BJ (cell line): ENCODE measurements around the gene ACRBP. TPM values are rescaled to one million over a fixed set of nuclear protein-coding genes. Genes with fewer than 3 reads are reported as not detected.

Experiments used
- CTCF ChIA-PET: fragments of 350-600 bp; formaldehyde crosslinking; extraction: SDS; loops from one replicate; lab custom pipeline; 2021; ENCODE audit warnings: antibody characterized with exemption, inconsistent platforms; lab: Yijun Ruan, JAX
- POLR2A ChIA-PET: fragments of 300-600 bp; sonication (Branson Sonifier 250); formaldehyde crosslinking; extraction: SDS; loops from one replicate; lab custom pipeline; 2021; ENCODE audit warnings: antibody characterized with exemption; lab: Charles Lee
- DNase-seq: peaks from one replicate; pipeline ENCODE4 v3.0.0-alpha.2; 2011; ENCODE audit warnings: low read depth
- H3K27me3 ChIP-seq: 2 replicates; pipeline ENCODE4 v1.6.0; 2011; ENCODE audit warnings: low read length; ENCODE audit not compliant: control insufficient read depth, insufficient read depth
- H3K36me3 ChIP-seq: 2 replicates; pipeline ENCODE4 v1.5.1; 2011; ENCODE audit warnings: low read length; ENCODE audit not compliant: control insufficient read depth, insufficient read depth
- H3K4me3 ChIP-seq: 2 replicates; pipeline ENCODE4 v1.5.1; 2011; ENCODE audit warnings: low read depth, mild to moderate bottlenecking, control low read depth, low read length
- polyA plus RNA-seq: library from polyadenylated mRNA; depleted of rRNA; stranded (reverse); fragments of >200 nt; gene quantifications from 2 replicates; pipeline ENCODE4 v1.2.3, GENCODE V29; 2011
- TF ChIP-seq, protein P1 (sequence below): IDR thresholded peaks from 2 replicates; pipeline ENCODE4 v1.5.1; 2011; ENCODE audit warnings: low read depth, mild to moderate bottlenecking, control low read depth, inconsistent platforms, low read length, moderate library complexity; ENCODE audit not compliant: insufficient read depth

Gene ACRBP
- polyA plus RNA-seq, 1 experiment, result 0.40 TPM

DNA sequence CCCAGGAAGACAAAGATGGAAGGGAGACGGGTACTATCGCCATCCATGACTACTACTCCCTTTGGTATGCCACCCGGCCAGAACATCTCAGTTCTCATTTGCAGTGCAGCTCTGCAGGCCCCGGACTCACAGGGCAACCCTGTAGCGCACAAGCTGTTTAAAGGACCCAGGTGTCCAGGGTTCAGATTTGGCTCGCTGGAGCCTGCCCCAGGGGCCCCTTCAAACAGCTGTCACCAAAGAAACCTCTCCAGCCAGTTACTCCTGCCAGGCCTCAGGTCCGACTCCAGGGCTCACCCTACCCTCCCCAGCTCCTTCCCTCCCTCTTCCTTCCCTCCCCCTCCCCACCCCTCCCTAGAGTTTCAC, 34.6 kb downstream of the ACRBP start:
- ChIA-PET CTCF (interaction anchor here (0.6 to 2.7 kb wide), 9 partner anchors 8 to 481 kb away, joined by 3 to 10 read pairs (median 4); partner anchors contain the start of gene MLF2), POLR2A (interaction anchor here (0.5 to 0.8 kb wide), 3 partner anchors 53 to 140 kb away, joined by 3 read pairs; no protein-coding TSS in a partner anchor)
- TF ChIP-seq, protein P1, sequence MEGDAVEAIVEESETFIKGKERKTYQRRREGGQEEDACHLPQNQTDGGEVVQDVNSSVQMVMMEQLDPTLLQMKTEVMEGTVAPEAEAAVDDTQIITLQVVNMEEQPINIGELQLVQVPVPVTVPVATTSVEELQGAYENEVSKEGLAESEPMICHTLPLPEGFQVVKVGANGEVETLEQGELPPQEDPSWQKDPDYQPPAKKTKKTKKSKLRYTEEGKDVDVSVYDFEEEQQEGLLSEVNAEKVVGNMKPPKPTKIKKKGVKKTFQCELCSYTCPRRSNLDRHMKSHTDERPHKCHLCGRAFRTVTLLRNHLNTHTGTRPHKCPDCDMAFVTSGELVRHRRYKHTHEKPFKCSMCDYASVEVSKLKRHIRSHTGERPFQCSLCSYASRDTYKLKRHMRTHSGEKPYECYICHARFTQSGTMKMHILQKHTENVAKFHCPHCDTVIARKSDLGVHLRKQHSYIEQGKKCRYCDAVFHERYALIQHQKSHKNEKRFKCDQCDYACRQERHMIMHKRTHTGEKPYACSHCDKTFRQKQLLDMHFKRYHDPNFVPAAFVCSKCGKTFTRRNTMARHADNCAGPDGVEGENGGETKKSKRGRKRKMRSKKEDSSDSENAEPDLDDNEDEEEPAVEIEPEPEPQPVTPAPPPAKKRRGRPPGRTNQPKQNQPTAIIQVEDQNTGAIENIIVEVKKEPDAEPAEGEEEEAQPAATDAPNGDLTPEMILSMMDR, result no peak
- Histone ChIP-seq H3K4me3 (no peak overlapping the region), H3K27me3 (no peaks in the 10 kb centered on the region), H3K36me3 (no peaks in the 10 kb centered on the region)
- no peak for DNase-seq

DNA sequence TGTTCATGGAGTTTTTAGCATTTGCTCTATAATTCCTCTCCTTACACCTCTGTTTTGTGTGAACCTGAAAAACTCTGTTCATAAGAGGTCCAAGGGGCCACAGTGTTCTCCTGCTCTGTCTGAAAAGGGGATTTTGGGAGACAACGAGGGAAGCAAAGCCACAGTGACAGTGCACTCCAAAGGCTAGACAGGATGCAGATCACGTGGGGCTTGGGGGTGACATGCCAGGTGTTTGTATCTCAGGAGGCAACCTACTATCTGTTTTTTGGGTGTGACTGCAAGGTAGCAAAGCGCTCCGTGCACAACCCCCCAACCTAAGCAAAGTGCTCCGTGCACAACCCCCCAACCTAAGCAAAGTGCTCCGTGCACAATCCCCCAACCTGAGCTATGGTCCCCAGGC, 35.0 kb downstream of the ACRBP start:
- TF ChIP-seq, protein P1, result no peak
- H3K4me3 ChIP-seq, result no peak overlapping the region
- ChIA-PET CTCF (interaction anchor here (0.8 to 2.3 kb wide), 5 partner anchors 8 to 86 kb away, joined by 3 to 8 read pairs (median 4); no protein-coding TSS in a partner anchor), POLR2A (interaction anchor here (0.8 kb wide), 1 partner anchor 140 kb away, joined by 3 read pairs; no protein-coding TSS in a partner anchor)
- no peak for DNase-seq
- no peaks in the 10 kb centered on the region for H3K27me3 ChIP-seq
- H3K36me3 ChIP-seq, result no peaks in the 10 kb centered on the region

DNA sequence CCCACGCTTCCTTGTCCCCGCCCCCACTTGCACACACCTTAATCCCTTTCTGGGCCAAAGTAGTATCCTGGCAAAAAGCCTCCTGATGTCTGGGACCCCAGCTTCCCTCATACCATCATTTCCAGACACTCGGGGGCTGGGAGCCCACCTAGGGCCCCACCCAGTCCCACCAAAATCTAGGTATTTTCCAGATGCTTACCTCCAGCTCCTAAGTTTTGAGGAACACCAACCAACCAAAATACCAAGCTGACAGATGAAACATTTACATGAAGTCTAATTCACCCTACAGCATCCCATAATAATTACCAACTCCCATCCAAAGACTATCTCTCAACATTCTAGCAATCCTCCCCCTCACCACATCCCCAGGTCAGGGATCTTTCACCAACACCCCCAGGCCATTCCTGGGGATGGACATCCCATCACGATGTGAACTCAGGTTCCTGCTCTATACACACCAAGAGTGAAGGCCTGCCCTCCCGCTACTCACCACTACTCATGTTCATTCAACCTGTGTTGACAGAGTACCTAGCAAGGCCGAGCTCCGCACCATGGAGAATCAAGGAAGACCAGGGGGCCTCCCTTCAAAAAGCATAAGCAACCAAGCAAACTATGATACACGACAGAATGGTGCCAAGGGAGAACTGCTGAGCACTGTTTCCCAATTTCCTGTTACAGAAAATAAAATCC, 38.5 kb downstream of the ACRBP start:
- TF ChIP-seq, protein P1, result no peak
- Histone ChIP-seq H3K4me3 (no peak overlapping the region), H3K36me3 (peaks cover 7% of the 10 kb centered on the region), H3K27me3 (no peaks in the 10 kb centered on the region)
- ChIA-PET CTCF (interaction anchor here (1.0 kb wide), 1 partner anchor 80 kb away, joined by 3 read pairs; the partner anchor contains the start of gene ZNF384), POLR2A (no interaction called here)
- DNase-seq, result no peak

- TF ChIP-seq, protein P1, result no peak
- no peak overlapping the region for H3K4me3 ChIP-seq
- H3K27me3 ChIP-seq, result no peaks in the 10 kb centered on the region
- CTCF ChIA-PET, result interaction anchor here (1.0 kb wide), 1 partner anchor 81 kb away, joined by 3 read pairs; the partner anchor contains the start of gene ZNF384
- POLR2A ChIA-PET, result no interaction called here
- no peak for DNase-seq
- H3K36me3 ChIP-seq, result peaks cover 7% of the 10 kb centered on the region
These were observed 39.3 kb downstream of the ACRBP start for GRCh38 chr12:6607751-6608591.
